ENCODE data around the gene CLDN5.

CLDN5 gene

DNA sequence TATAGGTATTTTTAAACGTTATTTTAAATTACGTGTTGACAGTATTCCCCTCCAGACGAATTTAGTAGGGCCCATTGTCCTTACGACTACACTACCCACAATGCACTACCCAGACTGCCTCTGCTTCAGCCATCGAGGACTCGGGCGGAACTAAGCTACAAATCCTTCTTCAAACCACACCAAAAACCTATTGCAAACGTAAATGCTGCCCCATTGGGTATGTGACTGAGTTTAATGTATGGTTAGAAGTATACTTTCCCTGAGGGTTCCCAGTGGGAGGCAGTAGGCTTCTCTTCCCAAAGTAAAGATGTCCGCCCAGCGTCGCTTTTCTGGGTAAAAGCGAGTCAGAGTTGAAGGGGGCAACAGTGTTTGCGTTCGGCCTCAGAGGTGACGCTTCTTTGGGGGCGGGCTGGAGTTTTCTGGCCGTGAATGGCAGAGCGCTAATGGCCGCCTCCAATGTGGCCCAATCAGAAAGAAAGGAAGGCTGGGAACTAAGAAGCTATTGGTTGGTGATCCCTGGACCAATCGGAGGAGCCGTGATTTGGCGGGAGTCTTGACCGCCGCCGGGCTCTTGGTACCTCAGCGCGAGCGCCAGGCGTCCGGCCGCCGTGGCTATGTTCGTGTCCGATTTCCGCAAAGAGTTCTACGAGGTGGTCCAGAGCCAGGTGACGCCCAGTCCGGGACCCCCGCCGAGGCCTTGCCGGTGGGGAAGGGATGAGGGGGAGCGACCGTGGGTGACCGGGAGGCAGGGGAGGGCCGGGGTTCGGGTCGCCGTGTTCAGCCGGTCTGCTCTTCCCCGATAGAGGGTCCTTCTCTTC is 44.6 kb downstream of the CLDN5 start, which contains the start of gene CDC45:
CDC45 (plus strand) TSS at position 566 of the 818 bp plus-strand sequence; CDS start at position 615, 49 bp downstream.
- peak; percentile 84 for FAIRE-seq
- peak; percentile 85 for DNase-seq (ENCODE audit: insufficient read length, low spot score)
- TF ChIP-seq POLR2A (IDR thresholded peaks at IDR 0.05; ENCODE audit: low read depth, low read length): no peak

DNA sequence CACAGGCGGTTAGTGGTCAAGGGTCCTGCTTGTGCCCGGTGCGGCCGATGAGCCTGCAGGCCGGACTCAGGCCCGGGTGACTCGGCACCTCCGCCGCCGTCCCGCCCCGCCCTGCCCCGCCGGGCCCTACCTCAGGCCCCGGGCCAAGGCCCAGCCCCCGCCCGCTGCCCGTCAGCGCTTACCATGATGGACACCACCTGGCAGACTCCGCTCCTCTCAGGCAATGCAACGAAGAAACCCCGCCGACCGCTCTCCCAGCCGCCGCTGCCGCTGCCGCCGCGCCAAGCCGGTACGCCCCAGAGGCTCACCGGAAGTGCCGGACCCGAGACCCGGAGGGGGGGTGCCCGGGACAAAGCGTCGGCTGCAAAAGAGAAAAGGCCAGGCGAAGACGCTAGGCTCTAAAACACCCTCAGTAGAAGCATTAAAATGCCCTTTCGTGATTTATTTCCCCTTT is 45.3 kb downstream of the CLDN5 start, which contains the start of gene UFD1:
UFD1 (minus strand) TSS at position 293 of the 454 bp plus-strand sequence; CDS start at position 185, 108 bp downstream.
- peak; percentile 35; the same call in 1 of the 2 replicates for TF ChIP-seq POLR2A (IDR thresholded peaks at IDR 0.05; ENCODE audit: low read depth, low read length)
- FAIRE-seq (no peak), DNase-seq (ENCODE audit: insufficient read length, low spot score) (peak; percentile 58)

DNA sequence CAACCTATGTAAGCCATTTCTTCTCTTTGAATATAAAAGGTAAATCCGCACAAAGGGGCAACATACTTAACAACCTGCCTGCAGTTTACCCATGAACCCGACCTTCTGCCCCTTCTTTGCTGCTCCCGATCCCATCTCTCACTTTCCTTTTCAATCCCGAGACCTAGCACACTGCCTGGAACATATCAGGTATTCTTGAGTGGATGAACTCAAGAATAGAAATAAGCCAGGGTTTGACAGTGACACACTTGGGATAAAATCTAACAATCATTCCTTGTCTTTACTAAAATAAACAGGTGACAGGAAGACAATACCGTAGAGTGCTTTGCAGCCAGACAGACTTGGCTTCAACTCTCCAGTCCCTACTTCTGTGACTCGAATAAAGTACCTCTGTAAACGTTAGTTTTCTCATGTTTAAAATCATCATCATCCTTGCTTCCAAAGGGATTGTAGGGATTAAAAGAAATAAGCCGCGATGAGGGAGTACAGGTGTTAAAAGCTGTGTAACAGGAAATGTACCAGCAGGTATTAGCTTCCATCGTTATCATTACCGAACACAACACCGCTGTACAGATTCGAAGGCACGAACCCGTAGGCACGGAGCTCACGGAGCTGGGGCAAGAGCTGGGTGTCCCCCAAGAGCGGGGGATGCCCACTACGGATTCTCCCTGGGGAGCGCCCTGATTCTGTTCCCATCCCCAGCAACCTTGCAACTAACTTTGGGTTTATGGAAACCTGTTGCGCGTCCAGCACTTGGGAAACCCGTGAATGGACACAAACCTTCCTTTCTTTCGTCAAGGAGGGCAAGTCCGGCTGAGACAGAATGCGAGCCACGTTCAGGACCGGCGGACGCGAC is 45.9 kb downstream of the CLDN5 start:
- FAIRE-seq (no peak), DNase-seq (ENCODE audit: insufficient read length, low spot score) (no peak)
- TF ChIP-seq POLR2A (IDR thresholded peaks at IDR 0.05; ENCODE audit: low read depth, low read length): no peak

DNA sequence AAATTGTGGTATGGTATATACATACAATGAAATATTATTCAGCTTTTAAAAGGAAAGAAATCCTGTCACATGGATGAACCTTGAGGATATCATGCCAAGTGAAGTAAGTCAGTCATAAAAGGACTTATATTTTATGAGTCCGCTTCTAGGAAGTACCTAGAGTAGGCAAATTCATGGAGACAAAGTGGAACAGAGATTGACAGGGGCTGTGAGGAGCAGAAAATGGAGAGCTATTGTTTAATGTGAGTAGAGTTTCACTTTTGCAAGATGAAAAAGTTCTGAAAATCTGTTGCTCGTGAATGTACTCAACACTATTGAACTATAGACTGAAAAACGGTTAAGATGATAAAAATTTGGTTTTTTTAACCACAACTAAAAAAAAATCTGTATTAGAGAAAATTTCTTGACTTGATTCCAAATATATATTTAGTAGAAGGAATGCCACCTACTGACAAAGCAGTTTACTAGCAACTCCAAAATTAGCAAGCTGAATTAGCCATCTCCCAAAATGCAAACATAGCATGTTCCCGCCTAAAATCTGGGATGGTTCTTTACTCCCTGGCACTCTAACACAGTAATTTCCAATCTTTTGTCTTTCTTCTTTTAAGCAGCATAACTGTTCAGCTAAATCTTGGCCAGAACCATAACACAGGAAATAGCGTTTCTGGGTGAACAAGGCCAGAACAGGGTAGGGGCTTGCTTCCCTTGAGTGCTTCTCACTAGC is 46.7 kb downstream of the CLDN5 start:
- DNase-seq (ENCODE audit: insufficient read length, low spot score) (no peak), FAIRE-seq (no peak)
- no peak for TF ChIP-seq POLR2A (IDR thresholded peaks at IDR 0.05; ENCODE audit: low read depth, low read length)

DNA sequence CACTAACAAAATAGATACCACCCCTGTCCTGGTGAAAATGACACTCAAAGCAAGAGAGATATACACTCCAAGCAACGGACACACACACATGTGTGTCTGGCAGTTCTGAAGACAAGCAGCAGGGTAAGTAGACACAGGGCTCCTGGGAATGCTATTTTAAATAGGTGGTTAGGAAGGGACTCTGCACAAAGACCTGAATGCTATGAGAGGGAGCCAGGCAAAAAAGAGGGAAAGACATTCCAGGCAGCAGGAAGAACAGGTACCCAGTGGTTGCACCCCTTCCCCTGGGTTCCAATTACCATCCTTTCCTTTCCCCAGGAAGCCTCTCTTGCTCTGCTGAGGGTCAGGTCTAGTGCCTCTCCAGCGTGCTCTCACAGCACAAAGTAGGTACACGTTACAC is 48.2 kb downstream of the CLDN5 start:
- DNase-seq (ENCODE audit: insufficient read length, low spot score) (no peak), FAIRE-seq (no peak)
- TF ChIP-seq POLR2A (IDR thresholded peaks at IDR 0.05; ENCODE audit: low read depth, low read length): no peak

DNA sequence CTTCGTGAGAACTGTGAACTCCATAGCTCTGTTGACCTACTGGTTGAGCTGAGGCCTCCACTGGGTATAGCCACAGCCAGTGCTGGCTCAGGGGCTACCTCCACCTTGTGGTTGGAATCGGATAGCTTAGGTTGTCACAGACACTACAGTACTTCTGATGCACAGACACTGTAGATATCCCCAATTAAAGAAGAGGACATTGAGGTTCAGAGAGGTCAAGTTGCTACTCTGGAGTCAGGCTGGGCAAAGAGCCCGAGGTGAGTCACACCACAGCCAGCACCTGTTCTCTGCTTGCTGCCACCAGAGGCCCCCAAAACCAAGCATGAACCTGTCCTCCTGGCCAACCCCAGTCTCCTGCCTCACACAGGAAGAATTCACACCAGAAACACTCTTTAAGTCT is 50.6 kb downstream of the CLDN5 start:
- FAIRE-seq (no peak), DNase-seq (ENCODE audit: insufficient read length, low spot score) (no peak)
- TF ChIP-seq POLR2A (IDR thresholded peaks at IDR 0.05; ENCODE audit: low read depth, low read length): no peak

All from H54 (cell line).